HCT116 (cell line): ENCODE results near the gene ENPP6. TPM values are rescaled to one million over a fixed set of nuclear protein-coding genes. Genes with fewer than 3 reads are reported as not detected.

Source experiments
- ATAC-seq: fragments of 200-7000 bp; cut with Tn5 transposase; 2 replicates; pipeline ENCODE4 v1.9.1; 2020; ENCODE audit warnings: mild to moderate bottlenecking, moderate library complexity
- BruUV-seq: library from RNA; stranded (reverse); fragments of 400-500 nt; replicated peaks from 2 replicates; lab custom pipeline; 2021; lab: Mats Ljungman, UMichigan
- CTCF ChIA-PET: fragments of 300-600 bp; sonication (Branson Sonifier 250); formaldehyde crosslinking; loops from one replicate; lab custom pipeline; 2021; ENCODE audit warnings: antibody characterized with exemption; lab: Charles Lee
- POLR2A ChIA-PET: fragments of 300-600, 350-600 bp; sonication (Branson Sonifier 250); formaldehyde crosslinking; loops from one replicate; lab custom pipeline; 2021; ENCODE audit warnings: antibody characterized with exemption; lab: Charles Lee
- RAD21 ChIA-PET, 2 experiments: fragments of 300-600 bp; sonication (Branson Sonifier 250); formaldehyde crosslinking; loops; one replicate each; lab custom pipeline; 2023; ENCODE audit warnings: low total read pairs in 2 of 2; ENCODE audit not compliant: uncharacterized antibody in 2 of 2, unreplicated experiment in 2 of 2, low non-redundant PET in 1 of 2; lab: Charles Lee
- DNase-seq: peaks from one replicate; pipeline ENCODE4 v3.0.0-alpha.2; 2010; ENCODE audit warnings: low read depth, low spot score
- H2AFZ ChIP-seq: fragments of 200-600 bp; shearing (Covaris generic), sonication (generic); 2 replicates; pipeline ENCODE4 v1.6.1; 2017; ENCODE audit warnings: low read depth, mixed run types, mixed read lengths, antibody characterized with exemption, low read length; ENCODE audit not compliant: poor library complexity, severe bottlenecking
- H3K27ac ChIP-seq: 2 replicates; pipeline ENCODE4 v1.5.1; 2012; ENCODE audit warnings: low read depth, low read length
- H3K27me3 ChIP-seq: fragments of 200-600 bp; sonication (generic); 2 replicates; pipeline ENCODE4 v1.6.1; 2016; ENCODE audit warnings: mixed run types, low read length, mixed read lengths; ENCODE audit not compliant: insufficient read depth
- H3K36me3 ChIP-seq, 2 experiments: fragments of 200-500 bp in 1 of 2; fragments of 200-600 bp in 1 of 2; sonication (Bioruptor generic) in 1 of 2; sonication (generic) in 1 of 2; 2 replicates each; pipeline versions ENCODE4 v1.5.1 to v1.6.1; 2014 to 2016; ENCODE audit warnings: low read length in 2 of 2, inconsistent platforms in 1 of 2, mixed read lengths in 1 of 2, mixed run types in 1 of 2; ENCODE audit not compliant: insufficient read depth in 2 of 2, control insufficient read depth in 1 of 2
- H3K4me1 ChIP-seq, 2 experiments: fragments of 200-600 bp in 1 of 2; sonication (generic) in 1 of 2; 2 replicates each; pipeline versions ENCODE4 v1.5.1 to v1.6.1; 2012 to 2017; ENCODE audit warnings: low read length in 2 of 2, inconsistent platforms in 1 of 2, mild to moderate bottlenecking in 1 of 2, mixed read lengths in 1 of 2, mixed run types in 1 of 2, moderate library complexity in 1 of 2; ENCODE audit not compliant: insufficient read depth in 2 of 2, control insufficient read depth in 1 of 2
- H3K4me2 ChIP-seq: fragments of 200-600 bp; sonication (generic); 2 replicates; pipeline ENCODE4 v1.6.1; 2017; ENCODE audit warnings: mixed run types, low read length, mixed read lengths
- H3K4me3 ChIP-seq, 2 experiments: fragments of 200-600 bp in 1 of 2; sonication (generic) in 1 of 2; replicated peaks in 1 of 2; 2 replicates each; pipeline ENCODE4 v1.5.1; 2011 to 2016; ENCODE audit warnings: low read length in 2 of 2, control low read depth in 1 of 2, low read depth in 1 of 2, mild to moderate bottlenecking in 1 of 2, mixed read lengths in 1 of 2, mixed run types in 1 of 2
- H3K79me2 ChIP-seq: fragments of 200-600 bp; sonication (generic); 2 replicates; pipeline ENCODE4 v1.6.1; 2017; ENCODE audit warnings: mild to moderate bottlenecking, mixed run types, low read length, moderate library complexity, mixed read lengths; ENCODE audit not compliant: insufficient read depth
- H3K9ac ChIP-seq: fragments of 200-600 bp; sonication (generic); 2 replicates; pipeline ENCODE4 v1.6.1; 2016; ENCODE audit warnings: low read length, mixed read lengths
- H3K9me2 ChIP-seq: fragments of 200-600 bp; sonication (generic), shearing (Covaris generic); 2 replicates; pipeline ENCODE4 v1.6.1; 2017; ENCODE audit warnings: mixed run types, mild to moderate bottlenecking, moderate library complexity; ENCODE audit not compliant: insufficient read depth
- H3K9me3 ChIP-seq, 2 experiments: fragments of 200-500 bp in 1 of 2; fragments of 200-600 bp in 1 of 2; sonication (Bioruptor generic) in 1 of 2; sonication (generic) in 1 of 2; 2 replicates each; pipeline ENCODE4 v1.6.1; 2014 to 2017; ENCODE audit warnings: low read length in 2 of 2, mixed read lengths in 2 of 2, inconsistent platforms in 1 of 2, low read depth in 1 of 2, mild to moderate bottlenecking in 1 of 2, mixed run types in 1 of 2, moderate library complexity in 1 of 2; ENCODE audit not compliant: control insufficient read depth in 1 of 2, insufficient read depth in 1 of 2
- H4K20me1 ChIP-seq: fragments of 200-600 bp; sonication (generic), shearing (Covaris generic); 2 replicates; pipeline ENCODE4 v1.6.1; 2017; ENCODE audit warnings: mixed run types, mild to moderate bottlenecking, moderate library complexity; ENCODE audit not compliant: insufficient read depth
- CBX3 ChIP-seq: IDR thresholded peaks from 2 replicates; pipeline ENCODE4 v1.6.1; 2012; ENCODE audit warnings: low read depth
- CEBPB ChIP-seq: IDR thresholded peaks from 2 replicates; pipeline ENCODE4 v1.6.1; 2012; ENCODE audit warnings: low read depth
- EGR1 ChIP-seq: IDR thresholded peaks from 2 replicates; pipeline ENCODE4 v1.6.1; 2012; ENCODE audit warnings: low read depth
- ELF1 ChIP-seq: IDR thresholded peaks from 2 replicates; pipeline ENCODE4 v1.6.1; 2012; ENCODE audit warnings: low read depth, borderline replicate concordance
- EZH2 ChIP-seq: fragments of 200-600 bp; sonication (generic); IDR thresholded peaks from 2 replicates; pipeline ENCODE4 v1.6.1; 2017; ENCODE audit warnings: antibody characterized with exemption, mixed run types
- EZH2phosphoT487 ChIP-seq: fragments of 200-600 bp; IDR thresholded peaks from 2 replicates; pipeline ENCODE4 v1.6.1; 2018; ENCODE audit warnings: antibody characterized with exemption, borderline replicate concordance
- FOSL1 ChIP-seq: IDR thresholded peaks from 2 replicates; pipeline ENCODE4 v1.6.1; 2012; ENCODE audit warnings: low read depth
- JUND ChIP-seq: IDR thresholded peaks from 2 replicates; pipeline ENCODE4 v1.6.1; 2012
- POLR2A ChIP-seq: IDR thresholded peaks from 2 replicates; pipeline ENCODE4 v1.7.0; 2011; ENCODE audit warnings: borderline replicate concordance; ENCODE audit not compliant: insufficient read depth, insufficient read length; ENCODE audit errors: extremely low read depth
- POLR2AphosphoS5 ChIP-seq: IDR thresholded peaks from 2 replicates; pipeline ENCODE4 v1.6.1; 2011; ENCODE audit warnings: mild to moderate bottlenecking, low read depth, low read length, moderate library complexity
- RAD21 ChIP-seq: IDR thresholded peaks from 2 replicates; pipeline ENCODE4 v1.6.1; 2012; ENCODE audit warnings: low read depth, mild to moderate bottlenecking
- SIN3A ChIP-seq: IDR thresholded peaks from 2 replicates; pipeline ENCODE4 v1.6.1; 2012; ENCODE audit warnings: low read depth
- SP1 ChIP-seq: IDR thresholded peaks from 2 replicates; pipeline ENCODE4 v1.6.1; 2012; ENCODE audit warnings: low read depth
- SRF ChIP-seq: IDR thresholded peaks from 2 replicates; pipeline ENCODE4 v1.6.1; 2012; ENCODE audit warnings: low read depth
- TCF7L2 ChIP-seq: IDR thresholded peaks from 2 replicates; pipeline ENCODE4 v1.7.0; 2011; ENCODE audit warnings: borderline replicate concordance, inconsistent platforms; ENCODE audit not compliant: insufficient read depth, insufficient read length; ENCODE audit errors: extremely low read depth
- YY1 ChIP-seq: IDR thresholded peaks from 2 replicates; pipeline ENCODE4 v1.6.1; 2011; ENCODE audit warnings: low read length, low read depth, moderate library complexity, mild to moderate bottlenecking; ENCODE audit not compliant: insufficient replicate concordance; ENCODE audit errors: extremely low read depth
- ZFX ChIP-seq: fragments of 450-650 bp; IDR thresholded peaks from 2 replicates; pipeline ENCODE4 v1.6.1; 2017
- ZNF274 ChIP-seq: fragments of 200-500 bp; sonication (Bioruptor generic); IDR thresholded peaks from 2 replicates; pipeline ENCODE4 v1.6.1; 2014; ENCODE audit warnings: mild to moderate bottlenecking, low read depth, low read length, inconsistent platforms
- intact Hi-C: fragments of 100-400 bp; cut with micrococcal nuclease; formaldehyde crosslinking; loops from 2 replicates; pipeline ENCODE4 v1.10.0; 2022
- total RNA-seq: library from RNA; stranded (reverse); gene quantifications from one replicate; pipeline ENCODE4 v1.2.1, GENCODE V29; 2021; ENCODE audit not compliant: unreplicated experiment
- TF ChIP-seq, protein P1 (sequence below), 3 experiments: fragments of 200-600 bp in 1 of 3; sonication (generic) in 1 of 3; IDR thresholded peaks in 2 of 3; conservative IDR thresholded peaks in 1 of 3; 2 replicates each; pipeline ENCODE4 v1.5.1; 2012 to 2017; ENCODE audit warnings: low read depth in 2 of 3, low read length in 2 of 3, antibody characterized with exemption in 1 of 3, borderline replicate concordance in 1 of 3, control low read depth in 1 of 3, mild to moderate bottlenecking in 1 of 3, mixed read lengths in 1 of 3, mixed run types in 1 of 3, moderate library complexity in 1 of 3; ENCODE audit not compliant: insufficient read depth in 1 of 3
- TF ChIP-seq, protein P2 (sequence below): IDR thresholded peaks from 2 replicates; pipeline ENCODE4 v1.6.1; 2012; ENCODE audit warnings: low read depth

ENPP6 gene
- total RNA-seq, 1 experiment from 2014 or later = not detected

DNA sequence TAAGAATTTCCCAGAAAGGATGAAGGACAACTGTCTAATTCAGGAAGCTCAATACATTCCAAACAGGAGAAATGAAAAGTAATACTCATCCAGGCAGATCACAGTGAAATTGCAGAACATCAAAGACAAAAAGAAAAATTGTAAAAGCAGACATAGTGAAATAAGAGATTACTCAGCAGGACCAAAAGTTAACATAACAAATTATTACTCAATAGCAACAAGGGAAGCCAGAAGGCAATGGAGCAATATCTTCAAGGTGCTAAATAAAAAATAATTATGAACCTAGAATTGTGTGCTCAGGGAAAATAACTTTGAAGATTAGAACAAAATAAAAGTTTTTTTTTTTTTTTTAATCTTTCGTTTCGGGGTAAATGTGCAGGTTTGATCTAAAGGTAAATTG lies 30.5 kb upstream of the ENPP6 start (continued):
- TF ChIP-seq, protein P1, sequence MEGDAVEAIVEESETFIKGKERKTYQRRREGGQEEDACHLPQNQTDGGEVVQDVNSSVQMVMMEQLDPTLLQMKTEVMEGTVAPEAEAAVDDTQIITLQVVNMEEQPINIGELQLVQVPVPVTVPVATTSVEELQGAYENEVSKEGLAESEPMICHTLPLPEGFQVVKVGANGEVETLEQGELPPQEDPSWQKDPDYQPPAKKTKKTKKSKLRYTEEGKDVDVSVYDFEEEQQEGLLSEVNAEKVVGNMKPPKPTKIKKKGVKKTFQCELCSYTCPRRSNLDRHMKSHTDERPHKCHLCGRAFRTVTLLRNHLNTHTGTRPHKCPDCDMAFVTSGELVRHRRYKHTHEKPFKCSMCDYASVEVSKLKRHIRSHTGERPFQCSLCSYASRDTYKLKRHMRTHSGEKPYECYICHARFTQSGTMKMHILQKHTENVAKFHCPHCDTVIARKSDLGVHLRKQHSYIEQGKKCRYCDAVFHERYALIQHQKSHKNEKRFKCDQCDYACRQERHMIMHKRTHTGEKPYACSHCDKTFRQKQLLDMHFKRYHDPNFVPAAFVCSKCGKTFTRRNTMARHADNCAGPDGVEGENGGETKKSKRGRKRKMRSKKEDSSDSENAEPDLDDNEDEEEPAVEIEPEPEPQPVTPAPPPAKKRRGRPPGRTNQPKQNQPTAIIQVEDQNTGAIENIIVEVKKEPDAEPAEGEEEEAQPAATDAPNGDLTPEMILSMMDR (IDR thresholded peaks at IDR 0.05 in 2 of 3, conservative IDR thresholded peaks at IDR 0.05 in 1 of 3; ENCODE audit: borderline replicate concordance in 1 of 3, insufficient read depth in 1 of 3, low read depth in 2 of 3, low read length in 2 of 3) = no peak
- TF ChIP-seq POLR2AphosphoS5 = no peak

DNA sequence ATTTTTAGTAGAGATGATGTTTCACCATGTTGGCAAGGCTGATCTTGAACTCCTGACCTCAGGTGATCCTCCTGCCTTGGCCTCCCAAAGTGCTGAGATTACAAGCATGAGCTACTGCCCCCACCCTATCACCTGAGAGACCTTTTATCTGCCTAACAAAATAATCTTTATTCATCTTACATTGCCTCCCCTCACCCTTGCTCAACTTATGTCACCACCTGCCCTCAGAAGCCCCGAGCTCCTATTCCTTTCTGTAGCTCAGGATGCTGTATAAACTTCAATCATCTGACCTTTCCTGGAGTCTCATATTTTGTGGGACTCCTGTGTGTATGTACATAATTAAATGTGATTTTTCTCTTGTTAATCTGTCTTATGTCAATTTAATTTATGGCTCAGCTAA lies 29.7 kb upstream of the ENPP6 start:
- ATAC-seq = no peak
- H3K9me2 ChIP-seq = no peaks in the 10 kb centered on the region
- CTCF ChIA-PET = no interaction called here
- no peak overlapping the region for H2AFZ ChIP-seq
- no peak overlapping the region for H3K4me2 ChIP-seq
- intact Hi-C loops = no loop called here
- H3K9ac ChIP-seq = no peak overlapping the region
- H3K36me3 ChIP-seq = no peaks in the 10 kb centered on the region
- BruUV-seq = no TSS peak
- no peak overlapping the region for H3K27ac ChIP-seq
- TF ChIP-seq CBX3 (no peak), SP1 (no peak), ELF1 (no peak), POLR2A (no peak), YY1 (no peak), ZFX (no peak), JUND (no peak), SIN3A (no peak), EZH2phosphoT487 (no peak), ZNF274 (no peak), RAD21 (no peak), EZH2 (no peak), SRF (no peak), EGR1 (no peak), FOSL1 (no peak), CEBPB (no peak), TCF7L2 (no peak), POLR2AphosphoS5 (no peak)
- TF ChIP-seq, protein P2, sequence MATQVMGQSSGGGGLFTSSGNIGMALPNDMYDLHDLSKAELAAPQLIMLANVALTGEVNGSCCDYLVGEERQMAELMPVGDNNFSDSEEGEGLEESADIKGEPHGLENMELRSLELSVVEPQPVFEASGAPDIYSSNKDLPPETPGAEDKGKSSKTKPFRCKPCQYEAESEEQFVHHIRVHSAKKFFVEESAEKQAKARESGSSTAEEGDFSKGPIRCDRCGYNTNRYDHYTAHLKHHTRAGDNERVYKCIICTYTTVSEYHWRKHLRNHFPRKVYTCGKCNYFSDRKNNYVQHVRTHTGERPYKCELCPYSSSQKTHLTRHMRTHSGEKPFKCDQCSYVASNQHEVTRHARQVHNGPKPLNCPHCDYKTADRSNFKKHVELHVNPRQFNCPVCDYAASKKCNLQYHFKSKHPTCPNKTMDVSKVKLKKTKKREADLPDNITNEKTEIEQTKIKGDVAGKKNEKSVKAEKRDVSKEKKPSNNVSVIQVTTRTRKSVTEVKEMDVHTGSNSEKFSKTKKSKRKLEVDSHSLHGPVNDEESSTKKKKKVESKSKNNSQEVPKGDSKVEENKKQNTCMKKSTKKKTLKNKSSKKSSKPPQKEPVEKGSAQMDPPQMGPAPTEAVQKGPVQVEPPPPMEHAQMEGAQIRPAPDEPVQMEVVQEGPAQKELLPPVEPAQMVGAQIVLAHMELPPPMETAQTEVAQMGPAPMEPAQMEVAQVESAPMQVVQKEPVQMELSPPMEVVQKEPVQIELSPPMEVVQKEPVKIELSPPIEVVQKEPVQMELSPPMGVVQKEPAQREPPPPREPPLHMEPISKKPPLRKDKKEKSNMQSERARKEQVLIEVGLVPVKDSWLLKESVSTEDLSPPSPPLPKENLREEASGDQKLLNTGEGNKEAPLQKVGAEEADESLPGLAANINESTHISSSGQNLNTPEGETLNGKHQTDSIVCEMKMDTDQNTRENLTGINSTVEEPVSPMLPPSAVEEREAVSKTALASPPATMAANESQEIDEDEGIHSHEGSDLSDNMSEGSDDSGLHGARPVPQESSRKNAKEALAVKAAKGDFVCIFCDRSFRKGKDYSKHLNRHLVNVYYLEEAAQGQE = no peak
- TF ChIP-seq, protein P1 (IDR thresholded peaks at IDR 0.05 in 2 of 3, conservative IDR thresholded peaks at IDR 0.05 in 1 of 3; ENCODE audit: borderline replicate concordance in 1 of 3, insufficient read depth in 1 of 3, low read depth in 2 of 3, low read length in 2 of 3) = no peak
- H3K4me1 ChIP-seq = no peaks in the 10 kb centered on the region
- RAD21 ChIA-PET = no interaction called here
- H3K4me3 ChIP-seq = no peak overlapping the region
- no peaks in the 10 kb centered on the region for H3K27me3 ChIP-seq
- POLR2A ChIA-PET = no interaction called here
- DNase-seq = no peak
- H4K20me1 ChIP-seq = no peaks in the 10 kb centered on the region
- no peaks in the 10 kb centered on the region for H3K79me2 ChIP-seq
- no peaks in the 10 kb centered on the region for H3K9me3 ChIP-seq
